H1 (cell line): ENCODE data around the gene GLB1L3. TPM values are rescaled to one million over a fixed set of nuclear protein-coding genes. Genes with fewer than 3 reads are reported as not detected.

Experiments used
- CTCF ChIA-PET: fragments of 300-600 bp; sonication (Branson Sonifier 250); formaldehyde crosslinking; loops from one replicate; lab custom pipeline; 2021; ENCODE audit not compliant: partially characterized antibody; lab: Charles Lee
- POLR2A ChIA-PET: fragments of 300-600 bp; sonication (Branson Sonifier 250); formaldehyde crosslinking; loops from one replicate; lab custom pipeline; 2021; ENCODE audit warnings: inconsistent platforms; ENCODE audit not compliant: partially characterized antibody; lab: Charles Lee
- DNase-seq, 2 experiments: peaks; one replicate each; pipeline versions ENCODE4 v3.0.0 to v3.0.0-alpha.2; 2010 to 2022; ENCODE audit warnings: low spot score in 2 of 2, low read depth in 1 of 2, mixed read lengths in 1 of 2
- FAIRE-seq: peaks from 2 replicates; lab custom pipeline; 2011; peaks lifted over from hg19 to GRCh38; lab: Jason Lieb, UNC
- H2AFZ ChIP-seq: 2 replicates; pipeline ENCODE4 v1.8.1; 2012; ENCODE audit warnings: low read length, inconsistent platforms
- H2AK5ac ChIP-seq: 2 replicates; pipeline ENCODE4 v1.6.1; 2013; ENCODE audit warnings: low read depth, low read length
- H2BK120ac ChIP-seq: replicated peaks from 2 replicates; pipeline ENCODE3; 2013; ENCODE audit warnings: low read depth, low read length, inconsistent platforms
- H2BK12ac ChIP-seq: 2 replicates; pipeline ENCODE4 v1.6.1; 2013; ENCODE audit warnings: low read depth, low read length
- H2BK15ac ChIP-seq: 2 replicates; pipeline ENCODE4 v1.6.1; 2013; ENCODE audit warnings: low read length
- H2BK20ac ChIP-seq: 2 replicates; pipeline ENCODE4 v1.6.1; 2013; ENCODE audit warnings: low read length
- H2BK5ac ChIP-seq: 2 replicates; pipeline ENCODE4 v1.6.1; 2013; ENCODE audit warnings: low read depth, low read length
- H3K14ac ChIP-seq: 2 replicates; pipeline ENCODE4 v1.6.1; 2013; ENCODE audit warnings: inconsistent platforms; ENCODE audit not compliant: insufficient read length
- H3K18ac ChIP-seq: 2 replicates; pipeline ENCODE4 v1.6.1; 2013; ENCODE audit warnings: low read length; ENCODE audit errors: extremely low read depth
- H3K23ac ChIP-seq: 2 replicates; pipeline ENCODE4 v1.6.1; 2013; ENCODE audit warnings: inconsistent platforms; ENCODE audit not compliant: insufficient read length
- H3K23me2 ChIP-seq: 2 replicates; pipeline ENCODE4 v1.6.1; 2013; ENCODE audit warnings: low read depth, low read length
- H3K27ac ChIP-seq: 2 replicates; pipeline ENCODE4 v1.6.1; 2011; ENCODE audit warnings: low read depth, low read length, inconsistent platforms
- H3K27me3 ChIP-seq, 4 experiments: replicated peaks in 1 of 4; 1 replicate in 1 of 4; 2 replicates in 3 of 4; pipeline versions ENCODE4 v1.6.1 to v1.8.1; 2011 to 2013; ENCODE audit warnings: low read length in 3 of 4, mild to moderate bottlenecking in 3 of 4, inconsistent platforms in 2 of 4, mixed read lengths in 2 of 4, moderate library complexity in 1 of 4; ENCODE audit not compliant: control insufficient read depth in 3 of 4, insufficient read depth in 3 of 4; ENCODE audit errors: extremely low read depth in 1 of 4
- H3K36me3 ChIP-seq, 4 experiments: 2 replicates each; pipeline versions ENCODE4 v1.6.1 to v1.8.1; 2011 to 2013; ENCODE audit warnings: mild to moderate bottlenecking in 4 of 4, low read length in 3 of 4, moderate library complexity in 2 of 4, control low read depth in 1 of 4, inconsistent platforms in 1 of 4; ENCODE audit not compliant: insufficient read depth in 4 of 4, control insufficient read depth in 2 of 4
- H3K4ac ChIP-seq: replicated peaks from 2 replicates; pipeline ENCODE3; 2013; ENCODE audit warnings: low read length, low read depth, mixed read lengths, inconsistent platforms; ENCODE audit not compliant: insufficient read length
- H3K4me1 ChIP-seq, 4 experiments: replicated peaks in 1 of 4; 1 replicate in 1 of 4; 2 replicates in 3 of 4; pipeline versions ENCODE4 v1.6.1 to v1.8.1; 2011 to 2013; ENCODE audit warnings: low read length in 3 of 4, inconsistent platforms in 2 of 4, mixed read lengths in 1 of 4; ENCODE audit not compliant: insufficient read depth in 4 of 4, control insufficient read depth in 3 of 4
- H3K4me2 ChIP-seq, 2 experiments: 2 replicates each; pipeline versions ENCODE4 v1.6.1 to v1.8.1; 2011 to 2013; ENCODE audit warnings: low read depth in 2 of 2, low read length in 2 of 2, control low read depth in 1 of 2, inconsistent platforms in 1 of 2, mild to moderate bottlenecking in 1 of 2; ENCODE audit not compliant: insufficient read depth in 1 of 2
- H3K4me3 ChIP-seq, 4 experiments: fragments of 200-600, 300-600 bp in 1 of 4; sonication (generic), shearing (Covaris generic), sonication (Bioruptor Twin) in 1 of 4; 2 replicates each; pipeline versions ENCODE4 v1.5.1 to v1.8.1; 2011 to 2016; ENCODE audit warnings: low read length in 4 of 4, low read depth in 3 of 4, control low read depth in 2 of 4, inconsistent platforms in 2 of 4, mild to moderate bottlenecking in 2 of 4, mixed read lengths in 1 of 4, moderate library complexity in 1 of 4; ENCODE audit not compliant: insufficient read depth in 2 of 4; ENCODE audit errors: extremely low read depth in 1 of 4
- H3K56ac ChIP-seq: replicated peaks from 2 replicates; pipeline ENCODE3; 2013; ENCODE audit warnings: low read depth, mild to moderate bottlenecking, mixed read lengths, low read length, inconsistent platforms; ENCODE audit not compliant: insufficient read length
- H3K79me1 ChIP-seq: 2 replicates; pipeline ENCODE4 v1.6.1; 2013; ENCODE audit warnings: low read depth, low read length, control low read depth
- H3K79me2 ChIP-seq, 2 experiments: 2 replicates each; pipeline versions ENCODE4 v1.6.1 to v1.8.1; 2012 to 2013; ENCODE audit warnings: low read length in 2 of 2, mild to moderate bottlenecking in 2 of 2, inconsistent platforms in 1 of 2; ENCODE audit not compliant: insufficient read depth in 2 of 2, control insufficient read depth in 1 of 2
- H3K9ac ChIP-seq, 4 experiments: replicated peaks in 1 of 4; 1 replicate in 1 of 4; 2 replicates in 3 of 4; pipeline versions ENCODE4 v1.6.1 to v1.8.1; 2011 to 2013; ENCODE audit warnings: low read depth in 3 of 4, low read length in 3 of 4, control low read depth in 2 of 4, mild to moderate bottlenecking in 2 of 4, moderate library complexity in 2 of 4, inconsistent platforms in 1 of 4; ENCODE audit errors: extremely low read depth in 1 of 4
- H3K9me3 ChIP-seq, 2 experiments: 2 replicates each; pipeline versions ENCODE4 v1.6.1 to v1.8.1; 2012 to 2013; ENCODE audit warnings: mild to moderate bottlenecking in 2 of 2, moderate library complexity in 2 of 2, control low read depth in 1 of 2, inconsistent platforms in 1 of 2, low read depth in 1 of 2, low read length in 1 of 2, mixed read lengths in 1 of 2; ENCODE audit not compliant: insufficient read depth in 2 of 2
- H4K20me1 ChIP-seq, 2 experiments: replicated peaks in 1 of 2; 2 replicates each; pipeline versions ENCODE3 to v1.8.1; 2011 to 2013; ENCODE audit warnings: inconsistent platforms in 2 of 2, low read length in 2 of 2, mild to moderate bottlenecking in 1 of 2; ENCODE audit not compliant: insufficient read depth in 2 of 2, control insufficient read depth in 1 of 2
- H4K5ac ChIP-seq: 2 replicates; pipeline ENCODE4 v1.6.1; 2013; ENCODE audit warnings: low read length, low read depth, mixed read lengths, inconsistent platforms; ENCODE audit not compliant: insufficient read length
- H4K8ac ChIP-seq: 2 replicates; pipeline ENCODE4 v1.8.0; 2013; ENCODE audit warnings: mild to moderate bottlenecking, moderate library complexity, low read length, inconsistent platforms; ENCODE audit not compliant: insufficient read depth; ENCODE audit errors: extremely low read depth
- H4K91ac ChIP-seq: replicated peaks from 2 replicates; pipeline ENCODE3; 2013; ENCODE audit warnings: low read length, mixed read lengths, inconsistent platforms; ENCODE audit not compliant: insufficient read length
- BRCA1 ChIP-seq: IDR thresholded peaks from 2 replicates; pipeline ENCODE4 v1.6.1; 2012; ENCODE audit warnings: low read depth, low read length, improper control_type of control experiment
- CHD1 ChIP-seq: IDR thresholded peaks from 2 replicates; pipeline ENCODE4 v1.6.1; 2012; ENCODE audit warnings: low read depth, low read length, improper control_type of control experiment
- E2F6 ChIP-seq: IDR thresholded peaks from 2 replicates; pipeline ENCODE4 v1.6.1; 2012; ENCODE audit warnings: inconsistent platforms
- GTF2F1 ChIP-seq: IDR thresholded peaks from 2 replicates; pipeline ENCODE4 v1.6.1; 2012; ENCODE audit warnings: low read depth, low read length, improper control_type of control experiment, borderline replicate concordance
- HDAC6 ChIP-seq: IDR thresholded peaks from one replicate; pipeline ENCODE4 v1.7.1; 2012; ENCODE audit warnings: low read depth, mild to moderate bottlenecking, inconsistent platforms, low read length, moderate library complexity
- KDM4A ChIP-seq: IDR thresholded peaks from one replicate; pipeline ENCODE4 v1.7.1; 2012; ENCODE audit warnings: low read depth, mild to moderate bottlenecking, moderate library complexity, low read length, inconsistent platforms; ENCODE audit not compliant: severe bottlenecking
- RAD21 ChIP-seq, 2 experiments: IDR thresholded peaks in 1 of 2; conservative IDR thresholded peaks in 1 of 2; 2 replicates each; pipeline ENCODE4 v1.6.1; 2011; ENCODE audit warnings: low read depth in 2 of 2, low read length in 2 of 2, improper control_type of control experiment in 1 of 2, inconsistent platforms in 1 of 2, mild to moderate bottlenecking in 1 of 2, moderate library complexity in 1 of 2
- RFX5 ChIP-seq: IDR thresholded peaks from 2 replicates; pipeline ENCODE4 v1.6.1; 2011; ENCODE audit warnings: low read depth, low read length, improper control_type of control experiment, borderline replicate concordance
- SP2 ChIP-seq: IDR thresholded peaks from 2 replicates; pipeline ENCODE4 v1.6.1; 2012; ENCODE audit warnings: mild to moderate bottlenecking, low read length, inconsistent platforms
- YY1 ChIP-seq: IDR thresholded peaks from 2 replicates; pipeline ENCODE4 v1.6.1; 2011; ENCODE audit warnings: low read depth, mild to moderate bottlenecking, low read length
- WGBS, 2 experiments: shearing (Covaris generic) in 1 of 2; methylation state at CpG; one replicate each; pipeline versions ENCODE4 v1.1.6 to v1.1.7; 2013 to 2015; ENCODE audit warnings: low lambda C conversion rate in 2 of 2, mixed read lengths in 2 of 2, inconsistent platforms in 1 of 2, low coverage in 1 of 2, missing lambda C conversion rate in 1 of 2; ENCODE audit not compliant: insufficient replicate concordance in 2 of 2, insufficient coverage in 1 of 2, insufficient read length in 1 of 2; ENCODE audit errors: extremely low coverage in 1 of 2, missing lambda C conversion rate in 1 of 2; 5-methylcytosine and 5-hydroxymethylcytosine counted together
- polyA plus RNA-seq, 7 experiments: library from polyadenylated mRNA; depleted of rRNA in 3 of 7; stranded (reverse) in 5 of 7; unstranded in 2 of 7; fragments of >200 nt in 5 of 7; fragments of 200-250 nt in 2 of 7; gene quantifications; 1 replicate in 5 of 7; 2 replicates in 1 of 7; 4 replicates in 1 of 7; pipeline versions ENCODE4 v1.2.1 to v1.2.3, GENCODE V29; 2011 to 2013; ENCODE audit warnings: missing spikeins in 2 of 7, mixed read lengths in 2 of 7
- total RNA-seq: library from RNA; stranded (reverse); fragmentation: NEBNext Ultra II Directional; extraction: Animal tissue kit (Norgen Biotek cat#: 25700); gene quantifications from 2 replicates; pipeline ENCODE4 v1.2.1, GENCODE V29; 2021

GLB1L3 gene
- total and polyA plus RNA-seq, 2 of the 8 experiments (the other 6 are each of a cell fraction or from before 2014, with no cell fraction given): 14.9 to 33.2 TPM

- no peaks in the 10 kb centered on the region; a peak in 1 of 7 replicates for H3K27me3 ChIP-seq
- WGBS, 2 experiments: 90% methylated on average over 22 of the region's 22 CpGs; no CpG with 5 or more reads in 1 of the 2 experiments
- H3K9me3 ChIP-seq: no peaks in the 10 kb centered on the region
- H3K56ac ChIP-seq: no peak overlapping the region
- H2AK5ac ChIP-seq: no peak overlapping the region
- no peaks in the 10 kb centered on the region for H3K36me3 ChIP-seq
- CTCF ChIA-PET: interaction anchor here (0.6 to 2.7 kb wide), 4 partner anchors 11 to 231 kb away, joined by 3 to 8 read pairs (median 4); no protein-coding TSS in a partner anchor
- no peak overlapping the region for H4K5ac ChIP-seq
- H3K4ac ChIP-seq: no peak overlapping the region
- POLR2A ChIA-PET: interaction anchor here (1.1 kb wide), 1 partner anchor 12 kb away, joined by 3 read pairs; no protein-coding TSS in a partner anchor
- no peak overlapping the region for H3K27ac ChIP-seq
- no peak overlapping the region; a peak in 1 of 7 replicates for H3K9ac ChIP-seq
- no peak overlapping the region for H3K23ac ChIP-seq
- FAIRE-seq (no peak), DNase-seq (peak in 1 of 2 experiments; percentile 35)
- H2BK15ac ChIP-seq: no peak overlapping the region
- H3K14ac ChIP-seq: no peak overlapping the region
- no peak overlapping the region for H2BK20ac ChIP-seq
- no peaks in the 10 kb centered on the region for H3K23me2 ChIP-seq
- H3K18ac ChIP-seq: no peak overlapping the region
- no peak overlapping the region for H2BK5ac ChIP-seq
- no peaks in the 10 kb centered on the region for H3K79me2 ChIP-seq
- H3K4me3 ChIP-seq: no peak overlapping the region
- H2AFZ ChIP-seq: no peak overlapping the region
- peaks cover 0 to 3% (median 1%) of the 10 kb centered on the region in 4 experiments; a peak in 3 of 7 replicates for H3K4me1 ChIP-seq
- H2BK12ac ChIP-seq: no peak overlapping the region
- H3K79me1 ChIP-seq: no peaks in the 10 kb centered on the region
- H2BK120ac ChIP-seq: no peak overlapping the region
- no peak overlapping the region for H4K8ac ChIP-seq
- H3K4me2 ChIP-seq: no peak overlapping the region
- H4K20me1 ChIP-seq: no peaks in the 10 kb centered on the region
- no peak for TF ChIP-seq BRCA1
- no peak for TF ChIP-seq CHD1
- TF ChIP-seq GTF2F1: no peak
- no peak for TF ChIP-seq SP2
- no peak for TF ChIP-seq RFX5
- no peak for TF ChIP-seq YY1
- no peak for TF ChIP-seq RAD21 (IDR thresholded peaks at IDR 0.05 in 1 of 2, conservative IDR thresholded peaks at IDR 0.05 in 1 of 2; ENCODE audit: low read depth in 2 of 2, low read length in 2 of 2)
- no peak for TF ChIP-seq HDAC6
- TF ChIP-seq E2F6: no peak
- no peak for TF ChIP-seq KDM4A
- peak overlapping the region; percentile 39 for H4K91ac ChIP-seq
Measured at GRCh38 chr11:134346101-134346975, 70.2 kb downstream of the GLB1L3 start.
